Smooth muscle cell (in vitro differentiated cells): ENCODE data around the gene MSH3. TPM values are rescaled to one million over a fixed set of nuclear protein-coding genes. Genes with fewer than 3 reads are reported as not detected.
"Not testable (repeated sequence)": the region's sequence is repeated elsewhere in the genome, so short reads cannot be mapped to it uniquely, and the experiment has no call there.

Experiments used
- DNase-seq: peaks from one replicate; lab custom pipeline; 2025; ENCODE audit not compliant: unreplicated experiment; lab: John Stamatoyannopoulos, UW
- H2AFZ ChIP-seq: fragments of 200-600 bp; sonication (generic); 2 replicates; pipeline ENCODE4 v1.6.0; 2016; ENCODE audit warnings: antibody characterized with exemption, low read depth, mild to moderate bottlenecking
- H3F3A ChIP-seq: fragments of 200-600 bp; sonication (generic); 2 replicates; pipeline ENCODE4 v1.6.0; 2017; ENCODE audit warnings: antibody characterized with exemption, low read depth
- H3K27ac ChIP-seq: fragments of 200-600 bp; sonication (generic); 2 replicates; pipeline ENCODE4 v1.5.1; 2016; ENCODE audit warnings: low read depth, mild to moderate bottlenecking
- H3K27me3 ChIP-seq: fragments of 200-600 bp; sonication (generic); 2 replicates; pipeline ENCODE4 v1.6.1; 2016; ENCODE audit warnings: low read depth, mild to moderate bottlenecking
- H3K36me3 ChIP-seq: fragments of 200-600 bp; sonication (generic); 2 replicates; pipeline ENCODE4 v1.5.1; 2016; ENCODE audit warnings: low read depth
- H3K4me1 ChIP-seq: fragments of 200-600 bp; sonication (generic); 2 replicates; pipeline ENCODE4 v1.5.1; 2016; ENCODE audit warnings: low read depth
- H3K4me2 ChIP-seq: fragments of 200-600 bp; sonication (generic); 2 replicates; pipeline ENCODE4 v1.6.0; 2016; ENCODE audit warnings: mild to moderate bottlenecking
- H3K4me3 ChIP-seq: fragments of 200-600 bp; sonication (generic); 2 replicates; pipeline ENCODE4 v1.5.1; 2016; ENCODE audit warnings: mild to moderate bottlenecking
- H3K79me2 ChIP-seq: fragments of 200-600 bp; sonication (generic); 2 replicates; pipeline ENCODE4 v1.6.0; 2016; ENCODE audit warnings: low read depth, mild to moderate bottlenecking
- H3K9ac ChIP-seq: fragments of 200-600 bp; sonication (generic); 2 replicates; pipeline ENCODE4 v1.6.0; 2016; ENCODE audit warnings: low read depth
- H3K9me3 ChIP-seq: fragments of 200-600 bp; sonication (generic); replicated peaks from 2 replicates; pipeline ENCODE4 v1.5.1; 2016; ENCODE audit warnings: low read depth
- H4K20me1 ChIP-seq: fragments of 200-600 bp; sonication (generic); 2 replicates; pipeline ENCODE4 v1.6.0; 2016; ENCODE audit warnings: low read depth
- CTCF ChIP-seq: fragments of 200-600 bp; sonication (generic); IDR thresholded peaks from 2 replicates; pipeline ENCODE4 v1.5.1; 2017; ENCODE audit warnings: borderline replicate concordance, mild to moderate bottlenecking, antibody characterized with exemption; ENCODE audit not compliant: insufficient read depth, poor library complexity, severe bottlenecking
- WGBS: methylation state at CpG from one replicate; pipeline ENCODE4 v1.1.7; 2016; ENCODE audit warnings: low lambda C conversion rate; 5-methylcytosine and 5-hydroxymethylcytosine counted together
- polyA plus RNA-seq: library from polyadenylated mRNA; unstranded; fragments of >200 nt; fragmentation: Nextera tagmentation; extraction: Ambion mirVana; gene quantifications from 2 replicates; pipeline ENCODE4 v1.2.1, GENCODE V29; 2016
- total RNA-seq: library from RNA; depleted of rRNA; stranded (reverse); fragments of >200 nt; gene quantifications from 2 replicates; pipeline ENCODE4 v1.2.3, GENCODE V29; 2014

MSH3 gene
- total and polyA plus RNA-seq, 2 experiments from 2014 or later = 5.1 to 12.6 TPM

DNA sequence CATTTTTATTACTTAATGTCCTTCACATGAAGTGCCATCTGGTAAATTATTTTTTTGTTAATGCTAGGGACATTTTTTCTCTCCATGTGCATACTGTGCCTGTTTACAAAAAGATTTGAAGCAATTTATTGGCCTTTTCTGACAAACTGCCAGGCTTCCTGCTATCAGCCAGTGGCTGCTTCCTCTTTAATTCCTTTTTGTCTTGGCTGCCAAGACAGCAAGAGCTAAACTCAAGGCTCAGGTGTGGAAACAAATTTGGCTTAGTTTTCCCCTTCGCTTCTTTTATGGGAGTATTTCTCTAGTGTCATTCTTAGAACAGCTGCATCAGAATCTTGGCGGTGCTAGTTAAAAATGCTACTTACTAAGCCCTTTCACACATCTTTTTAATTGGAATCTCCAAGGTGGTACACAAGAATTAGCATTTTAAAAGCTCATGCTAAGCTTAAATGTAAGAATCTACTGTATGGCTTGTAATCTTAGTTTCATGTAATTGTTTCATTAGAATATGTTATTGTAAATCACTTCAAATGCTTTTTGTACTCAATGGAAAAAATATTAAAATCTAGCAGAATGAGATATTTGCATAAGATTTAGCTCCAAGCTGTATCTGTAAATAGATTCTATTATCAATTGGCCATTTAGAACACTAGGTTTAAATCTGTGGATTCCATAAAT lies 171.5 kb downstream of the MSH3 start:
- WGBS = 92% methylated on average over 2 of the region's 2 CpGs
- Histone ChIP-seq H3K4me1 (peaks cover 3% of the 10 kb centered on the region), H3F3A (no peaks in the 10 kb centered on the region), H3K4me2 (no peak overlapping the region), H3K79me2 (no peaks in the 10 kb centered on the region), H3K9me3 (peaks cover 7% of the 10 kb centered on the region), H2AFZ (no peak overlapping the region), H3K9ac (no peak overlapping the region), H3K27me3 (no peaks in the 10 kb centered on the region), H3K36me3 (no peaks in the 10 kb centered on the region), H4K20me1 (no peaks in the 10 kb centered on the region), H3K27ac (no peak overlapping the region), H3K4me3 (no peak overlapping the region)
- DNase-seq = no peak
- no peak for TF ChIP-seq CTCF

GRCh38 chr5:80834710-80835109 lies 180.3 kb downstream of the MSH3 start:
- Histone ChIP-seq H3K79me2 (no peaks in the 10 kb centered on the region), H3K9ac (no peak overlapping the region), H3F3A (no peaks in the 10 kb centered on the region), H3K4me2 (no peak overlapping the region), H3K27me3 (no peaks in the 10 kb centered on the region), H3K36me3 (no peaks in the 10 kb centered on the region), H3K4me3 (no peak overlapping the region), H3K9me3 (no peaks in the 10 kb centered on the region), H2AFZ (no peak overlapping the region), H4K20me1 (no peaks in the 10 kb centered on the region), H3K27ac (no peak overlapping the region), H3K4me1 (no peaks in the 10 kb centered on the region)
- no peak for TF ChIP-seq CTCF
- no peak for DNase-seq

GRCh38 chr5:80835128-80835527 lies 180.7 kb downstream of the MSH3 start:
- H3K27me3 ChIP-seq = no peaks in the 10 kb centered on the region
- no peak overlapping the region for H3K9ac ChIP-seq
- no peak for DNase-seq
- no peaks in the 10 kb centered on the region for H3F3A ChIP-seq
- no peak overlapping the region for H3K4me3 ChIP-seq
- 60% methylated on average over 4 of the region's 4 CpGs for WGBS
- H4K20me1 ChIP-seq = no peaks in the 10 kb centered on the region
- no peak overlapping the region for H3K27ac ChIP-seq
- no peak overlapping the region for H2AFZ ChIP-seq
- no peaks in the 10 kb centered on the region for H3K9me3 ChIP-seq
- no peaks in the 10 kb centered on the region for H3K79me2 ChIP-seq
- TF ChIP-seq CTCF = no peak
- H3K4me2 ChIP-seq = no peak overlapping the region
- H3K4me1 ChIP-seq = no peaks in the 10 kb centered on the region
- no peaks in the 10 kb centered on the region for H3K36me3 ChIP-seq

DNA sequence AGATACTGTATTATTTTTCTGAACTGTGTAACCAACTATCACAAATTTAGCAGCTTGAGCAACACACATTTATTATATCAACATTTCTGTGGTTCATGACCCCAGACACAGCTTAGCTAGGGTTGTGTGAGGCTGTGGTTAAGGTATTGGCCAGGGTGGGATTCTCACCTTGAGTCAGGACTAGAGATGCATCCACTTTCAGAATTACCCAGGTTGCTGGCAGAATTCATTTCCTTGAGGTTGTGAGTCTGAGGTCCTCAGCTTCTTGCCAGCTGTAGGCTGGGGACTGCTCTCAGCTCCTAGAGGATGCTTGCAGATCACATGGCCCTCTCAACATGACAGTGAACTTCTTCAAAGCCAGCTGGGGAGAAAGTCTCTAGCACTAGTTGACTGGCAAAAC lies 183.2 kb downstream of the MSH3 start:
- Histone ChIP-seq H3K27me3 (no peaks in the 10 kb centered on the region), H3K9me3 (no peaks in the 10 kb centered on the region), H3K79me2 (no peaks in the 10 kb centered on the region), H3K36me3 (no peaks in the 10 kb centered on the region), H3K4me1 (no peaks in the 10 kb centered on the region), H3K9ac (no peak overlapping the region), H3K4me3 (no peak overlapping the region), H4K20me1 (no peaks in the 10 kb centered on the region), H3K4me2 (no peak overlapping the region), H3F3A (no peaks in the 10 kb centered on the region), H2AFZ (no peak overlapping the region), H3K27ac (no peak overlapping the region)
- TF ChIP-seq CTCF = no peak
- DNase-seq = no peak

GRCh38 chr5:80841026-80841797 lies 186.8 kb downstream of the MSH3 start:
- H3K4me2 ChIP-seq, H4K20me1 ChIP-seq, H2AFZ ChIP-seq, H3K27ac ChIP-seq, H3K36me3 ChIP-seq, H3K4me1 ChIP-seq, H3K27me3 ChIP-seq, H3K4me3 ChIP-seq, H3K9ac ChIP-seq, DNase-seq, H3F3A ChIP-seq, H3K79me2 ChIP-seq, H3K9me3 ChIP-seq: not testable (repeated sequence)
- 98% methylated on average over 6 of the region's 6 CpGs for WGBS
